ENCODE measurements around the gene MASP2. TPM values are rescaled to one million over a fixed set of nuclear protein-coding genes. Genes with fewer than 3 reads are reported as not detected.
"Not testable (repeated sequence)": the region's sequence is repeated elsewhere in the genome, so short reads cannot be mapped to it uniquely, and the experiment has no call there.

The MASP2 gene
- total RNA-seq, 1 experiment from 2014 or later = 0.50 TPM

GRCh38 chr1:11052839-11053757 lies 6.1 kb upstream of the MASP2 start:
- H3K4me3 ChIP-seq (ENCODE audit: low read depth, low read length) = no peak overlapping the region
- Mint-ChIP-seq H3K4me1 (ENCODE audit: low read depth, unreplicated experiment) (no peaks in the 10 kb centered on the region), H3K27ac (ENCODE audit: unreplicated experiment) (no peak overlapping the region), H3K36me3 (ENCODE audit: insufficient read depth, unreplicated experiment) (peaks cover 36% of the 10 kb centered on the region), H3K9me3 (ENCODE audit: unreplicated experiment) (no peaks in the 10 kb centered on the region), H3K4me3 (ENCODE audit: unreplicated experiment) (no peak overlapping the region), H3K27me3 (ENCODE audit: insufficient read depth, unreplicated experiment) (no peaks in the 10 kb centered on the region)
- TF ChIP-seq CTCF (IDR thresholded peaks at IDR 0.05; ENCODE audit: insufficient read depth in 1 of 2, low read depth in 1 of 2, low read length in 1 of 2, severe bottlenecking in 1 of 2, unreplicated experiment in 1 of 2) = no peak
- no peaks in the 10 kb centered on the region for H3K27me3 ChIP-seq (replicated peaks; ENCODE audit: control insufficient read depth, insufficient read depth, low read length)
- no peak for DNase-seq
- H3K9me3 ChIP-seq = no peaks in the 10 kb centered on the region
- intact Hi-C loops (cut with micrococcal nuclease; ENCODE audit: unreplicated experiment) = no loop called here
- H3K36me3 ChIP-seq (ENCODE audit: control insufficient read depth, insufficient read depth, low read length) = no peaks in the 10 kb centered on the region; the same call in 1 of the 2 replicates
- BruUV-seq (replicated peaks) = no TSS peak
- H3K4me1 ChIP-seq = no peaks in the 10 kb centered on the region
- ChIA-PET POLR2A (no interaction called here), CTCF (interaction anchor here (0.5 kb wide), 1 partner anchor 611 kb away, joined by 10 read pairs; the partner anchor contains the start of gene FBXO6)

- ChIA-PET POLR2A (interaction anchor here (0.6 kb wide), 1 partner anchor 14 kb away, joined by 3 read pairs; no protein-coding TSS in a partner anchor), CTCF (interaction anchor here (1.0 kb wide), 1 partner anchor 14 kb away, joined by 4 read pairs; no protein-coding TSS in a partner anchor)
Measured at GRCh38 chr1:11051781-11052511, 4.9 kb upstream of the MASP2 start.

GRCh38 chr1:11051121-11051520 lies 4.1 kb upstream of the MASP2 start:
- H3K4me3 Mint-ChIP-seq (ENCODE audit: unreplicated experiment); H3K27me3 ChIP-seq (replicated peaks; ENCODE audit: control insufficient read depth, insufficient read depth, low read length); H3K4me1 ChIP-seq; H3K27me3 Mint-ChIP-seq (ENCODE audit: insufficient read depth, unreplicated experiment); H3K4me3 ChIP-seq (ENCODE audit: low read depth, low read length); H3K4me1 Mint-ChIP-seq (ENCODE audit: low read depth, unreplicated experiment); H3K27ac Mint-ChIP-seq (ENCODE audit: unreplicated experiment); H3K9me3 ChIP-seq; BruUV-seq (replicated peaks); DNase-seq; H3K9me3 Mint-ChIP-seq (ENCODE audit: unreplicated experiment); H3K36me3 ChIP-seq (ENCODE audit: control insufficient read depth, insufficient read depth, low read length); intact Hi-C loops (cut with micrococcal nuclease; ENCODE audit: unreplicated experiment): not testable (repeated sequence)
- ChIA-PET POLR2A (interaction anchor here (0.6 kb wide), 1 partner anchor 13 kb away, joined by 3 read pairs; no protein-coding TSS in a partner anchor), CTCF (interaction anchor here (1.0 kb wide), 1 partner anchor 13 kb away, joined by 4 read pairs; no protein-coding TSS in a partner anchor)
- peaks cover 22% of the 10 kb centered on the region for H3K36me3 Mint-ChIP-seq (ENCODE audit: insufficient read depth, unreplicated experiment)

More at GRCh38 chr1:11051781-11052511, 4.9 kb upstream of the MASP2 start:
- intact Hi-C loops (cut with micrococcal nuclease; ENCODE audit: unreplicated experiment) = no loop called here
- Histone ChIP-seq H3K9me3 (no peaks in the 10 kb centered on the region), H3K4me3 (ENCODE audit: low read depth, low read length) (no peak overlapping the region), H3K4me1 (no peaks in the 10 kb centered on the region), H3K36me3 (ENCODE audit: control insufficient read depth, insufficient read depth, low read length) (no peaks in the 10 kb centered on the region), H3K27me3 (replicated peaks; ENCODE audit: control insufficient read depth, insufficient read depth, low read length) (no peaks in the 10 kb centered on the region)
- no peak for DNase-seq
- Mint-ChIP-seq H3K36me3 (ENCODE audit: insufficient read depth, unreplicated experiment) (peaks cover 24% of the 10 kb centered on the region), H3K9me3 (ENCODE audit: unreplicated experiment) (no peaks in the 10 kb centered on the region), H3K27me3 (ENCODE audit: insufficient read depth, unreplicated experiment) (no peaks in the 10 kb centered on the region), H3K4me3 (ENCODE audit: unreplicated experiment) (no peak overlapping the region), H3K4me1 (ENCODE audit: low read depth, unreplicated experiment) (no peaks in the 10 kb centered on the region), H3K27ac (ENCODE audit: unreplicated experiment) (no peak overlapping the region)
- TF ChIP-seq CTCF (IDR thresholded peaks at IDR 0.05; ENCODE audit: insufficient read depth in 1 of 2, low read depth in 1 of 2, low read length in 1 of 2, severe bottlenecking in 1 of 2, unreplicated experiment in 1 of 2) = no peak
- no TSS peak for BruUV-seq (replicated peaks)
